Measurements from ENCODE around the gene NDUFA8. TPM values are rescaled to one million over a fixed set of nuclear protein-coding genes. Genes with fewer than 3 reads are reported as not detected.

The NDUFA8 gene
- polyA plus RNA-seq, 4 donors = 45.5 to 76.0 (median 75.5) TPM

DNA sequence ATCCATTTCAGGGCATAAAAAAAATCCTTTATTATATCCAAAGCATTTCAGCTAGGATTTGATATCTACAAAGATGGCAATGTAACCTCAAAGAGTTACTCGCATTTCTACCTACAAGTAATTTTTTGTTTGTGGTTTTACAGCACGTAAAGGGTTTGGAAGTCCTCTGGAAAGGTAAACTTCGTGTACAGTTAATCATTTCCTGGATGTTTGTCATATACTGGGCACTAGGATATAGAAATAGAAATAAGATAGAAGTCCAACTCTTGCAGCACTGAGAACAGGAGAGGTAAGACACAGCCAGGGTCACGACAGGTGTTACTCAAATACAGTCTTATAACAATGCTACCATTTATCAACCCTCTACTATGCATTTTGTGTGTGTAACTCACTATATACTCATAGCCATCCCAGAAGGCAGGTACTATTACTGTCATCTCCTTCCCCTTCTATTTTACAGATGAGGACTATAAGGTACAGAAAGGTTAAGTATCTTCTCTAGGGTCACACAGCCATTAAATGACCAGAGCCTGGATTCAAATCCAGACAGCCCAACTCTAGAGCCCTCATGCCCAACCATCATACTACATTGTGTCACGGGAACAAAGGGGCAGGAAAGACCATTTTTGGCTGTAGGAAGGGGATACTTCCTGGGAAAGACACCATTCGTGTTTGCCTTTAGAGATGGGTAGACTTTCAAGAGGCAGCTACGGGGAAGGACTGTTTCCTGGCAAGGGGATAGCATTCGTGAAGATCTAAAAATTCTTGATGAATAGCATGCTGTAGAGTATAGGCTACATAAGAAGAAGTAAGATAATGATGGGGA lies 19.0 kb downstream of the NDUFA8 start:
- DNase-seq (ENCODE audit: low read depth in 4 of 4, low spot score in 3 of 4) = no peak

DNA sequence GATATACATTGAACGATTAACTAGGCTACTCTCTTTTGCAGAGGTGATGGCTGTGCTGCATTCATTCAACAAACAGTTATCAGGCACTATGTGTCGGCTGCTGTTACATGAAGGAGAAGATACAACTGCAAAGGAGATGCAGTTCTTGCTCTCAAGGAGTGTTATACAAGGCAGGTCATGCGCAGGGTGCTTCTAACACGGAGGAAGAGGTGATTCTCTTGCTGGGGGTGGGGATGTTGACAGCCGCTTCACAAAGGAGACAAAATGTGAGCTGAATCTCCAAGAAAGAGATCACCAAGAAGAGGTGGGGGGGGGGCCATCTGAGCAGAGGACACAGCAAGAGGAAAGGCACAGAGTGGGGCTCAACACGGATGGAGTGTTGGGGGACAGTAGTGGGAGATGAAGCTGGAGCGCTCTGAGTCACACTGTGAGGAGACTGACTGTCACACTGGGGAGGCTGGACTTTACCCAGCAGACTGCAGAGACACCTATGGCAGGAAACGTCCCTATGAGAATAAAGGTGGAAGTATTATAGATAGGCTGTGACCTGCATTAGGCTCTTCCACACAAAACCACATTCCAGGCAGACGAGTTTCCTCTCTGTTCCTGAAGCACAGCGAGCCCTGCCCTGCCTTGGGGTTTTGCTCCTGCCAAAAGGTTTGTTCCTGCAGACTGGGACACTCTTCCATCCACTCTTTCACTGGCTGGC lies 20.9 kb downstream of the NDUFA8 start:
- no peak for DNase-seq (ENCODE audit: low read depth in 4 of 4, low spot score in 3 of 4)

DNA sequence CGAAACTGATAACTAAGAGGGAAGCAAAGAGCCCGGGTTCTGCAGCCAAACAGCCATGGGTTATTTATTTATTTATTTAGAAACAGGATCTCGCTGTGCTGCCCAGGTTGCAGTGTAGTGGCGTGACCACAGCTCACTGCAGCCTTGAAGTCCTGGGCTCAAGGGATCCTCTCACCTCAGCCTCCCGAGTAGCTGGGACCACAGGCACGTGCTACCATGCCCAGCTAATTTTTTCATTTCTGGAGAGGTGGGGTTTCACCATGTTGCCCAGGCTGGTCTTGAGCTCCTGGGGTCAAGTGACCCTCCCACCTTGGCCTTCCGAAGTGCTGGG lies 24.1 kb downstream of the NDUFA8 start:
- no peak for DNase-seq (ENCODE audit: low read depth in 4 of 4, low spot score in 3 of 4)

DNA sequence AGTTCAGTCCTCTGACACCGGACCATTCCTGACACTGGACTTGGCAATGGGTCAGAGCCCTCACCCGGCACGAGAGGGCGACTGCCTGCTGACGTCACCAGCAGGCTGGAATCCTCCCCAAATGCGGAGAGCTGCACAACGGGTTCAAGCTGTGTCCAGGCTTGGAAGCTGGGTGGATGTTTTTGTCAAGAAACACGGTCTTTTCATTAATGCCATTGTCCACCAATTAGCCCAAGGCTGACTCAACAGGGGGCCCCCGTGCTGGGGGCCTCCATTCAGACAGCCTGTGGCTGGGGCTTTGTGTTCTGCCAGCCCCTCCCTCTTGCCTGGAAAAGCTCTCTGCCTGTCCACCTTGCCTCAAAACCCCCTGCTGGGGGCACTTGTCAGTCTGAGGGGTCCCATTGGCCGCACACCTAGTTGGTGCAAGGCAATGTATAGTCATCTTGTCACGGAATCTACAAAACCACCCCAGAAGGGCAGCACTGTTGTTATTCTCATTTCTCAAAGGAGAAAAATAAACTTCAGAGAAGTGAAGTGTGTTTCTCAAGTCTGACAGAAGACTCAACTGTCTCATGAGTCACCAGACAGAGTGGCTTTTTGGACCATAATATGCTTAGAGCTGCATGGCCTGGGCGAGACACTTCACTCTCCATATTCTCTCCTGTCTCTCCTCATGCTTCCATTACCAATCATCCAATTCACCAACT lies 24.6 kb downstream of the NDUFA8 start:
- DNase-seq (ENCODE audit: low read depth in 4 of 4, low spot score in 3 of 4) = no peak

DNA sequence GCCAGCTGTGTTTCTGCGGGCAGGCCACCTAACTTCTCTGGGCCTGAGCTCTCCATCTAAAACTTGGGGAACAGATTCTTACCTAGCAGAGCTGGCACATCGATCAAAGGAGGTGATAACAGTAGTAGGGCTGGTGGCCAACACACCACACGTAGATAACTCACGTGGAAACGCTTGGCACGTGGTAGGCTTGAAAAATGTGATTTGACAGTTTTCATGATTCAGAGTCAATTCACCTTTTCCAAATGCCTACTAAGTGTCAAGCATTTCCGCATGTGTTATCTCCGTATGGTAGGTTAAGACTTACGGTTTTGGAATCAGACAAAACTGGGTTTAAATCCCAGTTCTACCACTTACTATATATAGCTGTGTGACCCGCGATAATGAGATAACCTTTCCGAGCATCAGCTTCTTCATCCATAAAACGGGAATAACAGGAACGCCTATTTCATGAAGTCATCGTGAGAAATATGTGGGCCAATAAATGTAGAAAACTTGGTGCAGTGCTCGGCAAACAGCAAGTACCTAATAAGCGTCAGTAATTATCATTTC lies 25.5 kb downstream of the NDUFA8 start:
- DNase-seq (ENCODE audit: low read depth in 4 of 4, low spot score in 3 of 4) = no peak

DNA sequence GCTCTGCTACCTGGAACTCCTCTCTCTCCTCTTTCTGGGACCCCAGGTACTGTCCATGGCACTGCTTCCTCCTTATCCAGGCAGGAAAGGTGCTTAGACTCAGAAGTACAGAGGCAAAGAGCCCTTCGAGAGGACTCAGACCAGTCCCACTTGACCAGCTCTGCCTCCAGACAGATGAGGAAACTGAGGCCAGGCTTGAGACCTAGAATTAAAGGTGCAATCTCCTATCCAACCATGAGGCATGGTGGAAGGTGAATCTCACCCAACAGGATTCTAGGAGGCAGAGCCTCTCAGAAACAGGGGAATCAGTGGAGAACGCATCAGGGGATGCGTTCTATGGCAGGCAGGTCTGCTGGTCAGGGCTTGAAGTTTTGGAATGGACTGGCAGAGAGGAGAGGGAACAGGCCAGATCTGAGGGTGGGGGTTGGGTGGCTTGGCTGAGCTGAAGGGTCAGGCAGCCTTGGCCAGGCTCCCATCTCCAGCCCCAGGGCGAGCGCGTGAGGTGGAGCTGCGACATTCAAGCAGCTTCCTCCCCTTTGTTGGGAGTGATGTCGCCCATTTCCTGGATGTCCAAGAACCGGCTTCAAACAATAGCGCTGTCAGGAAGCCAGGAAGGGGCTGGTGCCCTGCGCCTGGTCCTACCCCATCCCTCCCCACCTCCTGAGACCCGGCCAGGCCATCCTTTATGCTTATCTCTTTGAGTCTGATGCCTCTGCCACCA lies 26.2 kb downstream of the NDUFA8 start:
- no peak for DNase-seq (ENCODE audit: low read depth in 4 of 4, low spot score in 3 of 4)

DNA sequence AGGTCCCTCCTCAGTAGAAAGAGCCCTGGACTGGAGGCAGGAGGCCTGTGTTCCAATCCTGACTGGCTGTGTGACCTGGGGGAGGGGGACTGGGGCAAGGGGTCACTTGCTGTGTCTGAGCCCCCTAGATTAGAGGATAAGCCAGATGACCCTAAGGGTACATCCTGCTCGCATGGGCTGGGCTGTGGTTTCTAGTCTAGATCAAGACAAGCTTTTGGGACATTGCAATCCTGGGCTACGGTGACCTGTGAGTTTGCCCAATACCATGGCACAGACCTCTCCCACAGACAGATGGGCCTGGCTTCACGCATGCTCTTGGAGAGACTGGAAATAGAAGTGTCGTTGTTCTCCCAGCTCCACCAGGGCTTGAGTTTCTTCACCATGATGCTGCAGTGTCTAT lies 27.0 kb downstream of the NDUFA8 start:
- no peak for DNase-seq (ENCODE audit: low read depth in 4 of 4, low spot score in 3 of 4)

DNA sequence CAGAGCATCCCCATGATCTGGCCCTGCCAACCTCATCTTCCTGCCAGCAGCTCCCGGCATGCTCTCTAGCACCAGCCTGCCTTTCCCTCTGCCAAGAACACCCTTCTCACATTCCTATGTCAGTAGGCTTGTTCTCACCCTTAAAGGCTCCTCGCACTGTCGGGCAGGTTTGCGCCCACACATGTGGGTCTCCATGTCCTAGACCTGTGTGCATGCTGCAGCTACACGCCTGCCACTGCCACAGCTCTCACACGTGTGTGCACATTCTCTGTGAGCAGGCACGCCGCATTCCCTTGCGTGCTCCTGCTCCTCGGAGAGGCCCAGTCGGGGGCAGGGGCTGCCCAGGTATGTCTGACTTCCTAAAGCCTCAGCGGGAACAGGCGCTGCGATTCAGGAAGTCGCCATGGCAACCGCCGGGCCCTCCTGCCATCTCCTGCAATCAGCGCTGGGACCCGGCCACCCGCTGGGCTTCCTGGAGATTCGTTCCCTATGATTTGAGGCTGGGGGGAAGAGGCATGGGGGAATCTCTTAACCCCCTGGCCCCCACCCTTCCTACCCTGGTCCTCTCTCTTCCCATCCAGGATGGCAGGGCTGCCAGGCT lies 28.1 kb downstream of the NDUFA8 start:
- peak in 1 of 4 donors; percentile 30 for DNase-seq (ENCODE audit: low read depth in 4 of 4, low spot score in 3 of 4)

DNA sequence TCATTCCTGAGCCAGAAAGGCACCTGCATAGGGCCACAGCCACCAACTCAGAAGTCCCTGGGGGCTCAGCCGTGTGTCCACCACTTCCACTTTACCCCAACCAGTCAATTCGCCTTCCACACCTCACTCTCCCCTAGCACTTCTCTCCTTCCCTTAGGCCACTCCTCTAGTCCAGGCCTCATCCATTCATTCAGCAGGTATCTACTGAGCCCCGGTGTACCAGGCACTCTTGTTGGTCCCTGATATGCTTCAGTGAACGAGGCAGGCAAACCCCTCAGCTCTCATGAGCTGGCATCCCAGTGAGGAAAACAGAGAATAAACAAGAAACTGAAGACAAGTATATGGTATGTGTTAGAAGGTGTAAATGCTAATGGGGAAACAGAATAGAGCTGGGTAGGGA lies 28.7 kb downstream of the NDUFA8 start:
- no peak for DNase-seq (ENCODE audit: low read depth in 4 of 4, low spot score in 3 of 4)

DNA sequence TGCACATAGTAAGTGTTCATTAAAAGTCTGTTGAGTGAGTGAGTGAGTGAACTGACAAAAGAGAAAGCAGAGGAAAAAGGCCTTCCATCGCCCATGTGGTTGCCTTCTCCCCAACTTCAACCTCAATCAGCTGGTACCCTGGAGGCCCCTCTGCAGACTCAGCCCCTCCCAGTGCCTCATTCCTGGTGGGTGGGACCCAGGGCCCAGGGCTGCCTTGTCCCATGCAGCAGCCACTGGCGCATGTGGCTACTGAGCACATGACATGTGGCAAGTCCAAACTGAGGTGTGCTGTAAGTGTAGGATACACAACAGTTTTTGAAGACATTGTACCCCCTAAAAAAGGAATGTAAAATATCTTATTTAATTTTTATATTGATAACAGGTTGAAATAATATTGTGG lies 29.6 kb downstream of the NDUFA8 start:
- DNase-seq (ENCODE audit: low read depth in 4 of 4, low spot score in 3 of 4) = no peak

DNA sequence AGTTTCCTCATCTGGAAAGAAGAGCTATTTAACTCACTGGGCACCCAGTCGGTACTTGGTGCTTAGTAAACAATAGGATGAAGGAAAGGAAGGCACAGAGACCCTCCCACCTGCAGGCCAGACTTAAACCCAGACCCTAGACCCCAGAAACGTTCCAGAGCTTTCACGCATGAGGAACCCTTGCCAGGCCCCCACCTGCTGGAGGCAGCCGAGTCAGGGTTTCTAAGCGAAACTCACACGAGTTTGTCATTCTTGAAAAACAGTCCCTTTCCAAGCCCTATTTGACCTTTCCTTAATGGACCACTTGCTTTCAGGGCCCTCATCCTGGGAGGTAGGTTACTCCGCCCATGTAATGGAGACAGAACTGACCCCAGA lies 30.6 kb downstream of the NDUFA8 start:
- no peak for DNase-seq (ENCODE audit: low read depth in 4 of 4, low spot score in 3 of 4)

DNA sequence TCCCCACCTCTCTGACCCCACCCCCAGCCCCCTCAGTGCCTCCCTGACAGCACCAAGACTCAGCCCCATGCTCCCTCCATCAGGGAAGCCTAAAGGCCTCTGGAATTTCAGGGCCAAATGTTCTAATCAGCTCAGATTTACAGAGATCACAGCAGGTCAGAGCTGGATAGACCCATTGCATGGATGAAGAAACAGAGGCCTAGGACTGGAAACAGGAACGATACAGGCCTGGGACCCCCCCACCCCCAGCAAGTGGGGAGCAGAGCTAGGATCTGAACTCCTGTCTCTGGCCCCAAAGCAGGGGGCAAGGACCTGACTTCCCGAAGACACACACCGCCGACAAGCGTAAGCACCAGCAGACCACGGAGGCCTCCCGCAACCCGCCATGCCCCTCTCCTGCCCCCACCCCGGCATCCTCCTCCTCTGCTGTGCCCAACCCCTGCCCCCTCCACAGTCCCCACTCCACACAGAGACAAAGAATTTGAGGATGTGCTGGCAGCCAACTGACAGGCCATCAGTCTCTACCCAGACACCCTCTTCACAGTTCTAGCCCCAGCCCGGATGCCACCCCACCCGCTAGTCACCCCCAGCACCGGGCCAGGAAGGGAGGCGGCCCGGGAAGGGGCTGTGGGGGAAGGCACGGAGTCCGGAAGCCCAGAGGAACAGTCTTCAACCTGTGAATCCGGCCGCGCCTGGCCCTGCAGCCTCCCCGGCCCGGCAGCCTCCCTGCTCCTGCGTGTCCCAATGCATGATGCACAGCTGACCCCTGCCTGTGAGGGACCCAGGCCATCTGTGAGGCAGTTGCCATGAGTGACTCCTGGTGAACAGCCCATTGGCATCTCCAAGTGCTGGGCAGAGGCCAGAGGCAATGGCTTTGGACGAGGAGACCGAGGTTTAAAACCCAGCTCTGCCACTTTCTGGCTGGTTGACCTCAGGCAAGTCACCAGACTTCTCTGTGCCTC lies 31.3 kb downstream of the NDUFA8 start:
- no peak for DNase-seq (ENCODE audit: low read depth in 4 of 4, low spot score in 3 of 4)

DNA sequence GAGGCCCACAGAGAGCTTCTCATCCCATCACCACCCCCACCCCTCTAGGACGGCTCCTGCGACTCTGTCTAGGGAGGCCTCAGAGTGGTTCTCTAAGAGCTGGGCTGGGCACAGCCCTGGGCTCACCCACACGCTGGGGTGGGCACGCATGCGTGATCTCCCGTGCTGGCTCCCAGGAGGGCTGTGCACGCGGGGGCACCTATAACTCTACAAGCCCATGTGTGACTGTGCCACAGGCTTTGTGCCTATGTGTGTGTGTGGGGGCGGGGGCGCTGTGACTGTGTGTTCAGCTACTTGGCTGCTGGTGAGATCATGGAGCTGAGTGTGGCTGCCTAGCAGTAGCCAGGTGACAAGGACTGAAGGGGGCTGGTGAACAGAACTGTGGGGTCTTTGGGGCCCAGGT lies 32.2 kb downstream of the NDUFA8 start:
- DNase-seq (ENCODE audit: low read depth in 4 of 4, low spot score in 3 of 4) = no peak

DNA sequence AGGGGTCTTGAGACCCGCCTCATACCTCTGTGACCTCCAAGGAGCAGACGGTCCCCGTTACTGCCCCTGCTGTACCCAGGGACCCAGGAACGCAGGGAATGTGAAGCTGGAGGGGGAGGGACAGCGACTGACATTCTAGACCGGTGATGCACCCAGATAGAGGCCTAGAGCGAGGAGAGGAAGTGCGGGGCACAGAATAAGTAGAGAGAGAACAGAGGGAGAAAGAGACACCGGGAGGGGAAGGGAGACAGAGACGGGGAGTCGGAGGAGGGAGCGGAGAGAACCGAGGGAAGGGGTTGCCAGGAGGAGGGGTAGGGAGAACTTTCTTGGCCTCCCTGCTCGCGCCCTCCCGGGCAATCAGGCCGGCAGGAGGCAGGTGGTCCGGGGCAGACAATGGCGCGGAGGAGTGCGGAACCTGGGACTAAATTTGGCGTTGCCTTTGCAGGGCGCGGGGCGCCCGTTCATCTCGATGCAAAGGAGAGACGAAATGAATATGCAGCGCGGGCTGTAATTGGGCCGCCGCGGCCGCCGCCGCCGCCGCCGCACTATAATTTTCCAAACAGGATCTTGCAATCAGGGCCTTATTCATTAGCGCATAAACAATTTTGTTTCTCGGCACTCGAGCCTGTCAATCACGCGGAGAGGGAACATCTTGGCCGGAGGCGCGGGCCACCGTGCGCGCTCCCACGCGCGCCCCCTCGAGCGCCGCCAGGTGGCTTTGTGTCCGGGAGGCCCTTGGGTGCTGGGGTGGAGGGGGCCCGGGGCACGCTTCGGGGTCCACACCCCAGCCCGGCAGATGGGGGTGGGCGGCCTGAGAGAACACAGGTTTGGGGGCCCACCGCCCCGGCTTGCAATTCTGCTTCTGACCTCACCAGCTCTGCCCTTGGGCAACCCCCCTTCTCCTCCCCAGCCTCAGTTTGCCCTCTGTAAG lies 33.0 kb downstream of the NDUFA8 start:
- DNase-seq (ENCODE audit: low read depth in 4 of 4, low spot score in 3 of 4) = no peak

DNA sequence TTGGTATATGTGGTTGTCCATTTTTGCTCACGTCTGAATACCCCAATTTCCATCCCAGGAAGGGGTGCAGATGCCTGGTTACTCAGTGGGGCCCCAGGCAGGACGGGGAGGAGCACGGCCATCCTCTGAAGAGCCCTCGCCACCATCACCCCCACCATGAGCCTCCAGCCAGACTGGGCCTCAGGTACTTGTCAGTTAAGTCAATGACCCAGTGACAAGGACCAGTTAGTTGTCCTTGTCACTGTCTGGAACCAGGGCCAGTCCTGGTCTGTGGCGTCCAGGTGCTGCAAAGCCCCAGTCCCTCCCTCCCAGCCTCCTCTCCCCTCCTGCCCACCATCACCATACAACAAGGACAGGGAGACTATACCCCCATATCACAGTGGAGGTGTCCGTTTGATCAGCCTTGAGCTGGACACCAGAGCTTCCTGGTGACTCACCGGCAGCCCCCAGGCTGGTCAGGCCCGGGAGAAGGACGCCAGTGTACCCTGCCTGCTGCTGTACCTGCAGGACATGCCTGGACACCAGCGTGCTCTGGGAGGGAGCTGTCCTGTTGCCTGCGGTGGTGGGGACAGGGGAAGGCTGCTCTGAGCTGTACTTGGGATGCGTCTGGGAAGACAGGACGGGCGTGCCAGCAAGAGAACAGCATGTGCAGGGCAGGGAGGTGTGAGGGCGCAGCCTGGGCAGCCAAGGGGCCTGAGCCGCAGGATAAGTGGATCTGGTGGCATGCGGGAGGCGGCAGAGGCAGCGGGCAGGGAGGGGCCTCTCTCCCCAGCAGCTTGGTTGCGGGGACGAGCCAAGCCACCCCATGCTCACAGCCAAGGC lies 33.9 kb downstream of the NDUFA8 start:
- no peak for DNase-seq (ENCODE audit: low read depth in 4 of 4, low spot score in 3 of 4)

DNA sequence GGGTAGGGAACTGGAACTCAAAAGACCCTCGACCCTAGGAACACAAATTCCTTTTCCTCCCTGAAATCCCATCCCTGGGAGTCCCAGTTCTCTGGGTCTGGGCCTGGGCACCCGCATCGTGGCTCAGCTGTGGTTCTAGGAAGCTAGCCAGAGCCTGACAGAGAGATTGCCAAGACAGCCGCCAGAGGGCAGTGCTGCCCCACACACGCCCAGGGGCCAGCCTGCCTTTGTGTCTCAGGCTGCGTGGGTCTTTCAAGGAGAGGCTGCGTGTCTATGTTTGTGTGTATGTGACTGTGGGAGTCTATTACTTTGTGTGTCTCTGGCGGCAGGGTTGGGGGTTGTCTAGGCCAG lies 34.4 kb downstream of the NDUFA8 start:
- DNase-seq (ENCODE audit: low read depth in 4 of 4, low spot score in 3 of 4) = peak in 3 of 4 donors; percentile 39 to 44 (median 43)

DNA sequence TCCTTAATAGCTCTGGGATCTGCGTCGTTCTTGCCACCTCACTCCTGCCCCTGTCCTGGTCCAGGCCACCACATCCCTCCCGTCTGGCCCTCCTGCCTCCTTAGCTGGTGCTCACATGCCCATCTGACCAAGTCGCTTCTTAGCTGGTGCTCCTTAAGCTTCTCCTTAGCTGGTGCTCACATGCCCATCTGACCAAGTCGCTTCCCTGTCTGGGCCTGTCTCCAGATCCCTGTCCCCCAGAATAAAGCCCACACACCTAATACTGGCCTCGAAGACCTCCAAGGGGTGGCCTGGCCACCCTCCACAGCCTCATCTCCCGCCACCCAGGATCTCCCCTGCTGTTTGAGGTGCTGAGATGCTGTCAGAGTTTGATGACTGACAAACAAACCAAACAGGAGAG lies 35.1 kb downstream of the NDUFA8 start:
- DNase-seq (ENCODE audit: low read depth in 4 of 4, low spot score in 3 of 4) = no peak
